NB4 (cell line): ENCODE results near the gene NPFFR2.

Source experiments
- CTCF ChIP-seq: IDR thresholded peaks from one replicate; pipeline ENCODE4 v1.5.1; 2012; ENCODE audit warnings: low read depth, low read length
- MAX ChIP-seq: IDR thresholded peaks from 2 replicates; pipeline ENCODE4 v1.6.1; 2011; ENCODE audit warnings: low read depth, low read length
- MYC ChIP-seq: IDR thresholded peaks from 2 replicates; pipeline ENCODE4 v1.6.1; 2011; ENCODE audit warnings: low read depth, low read length
- POLR2A ChIP-seq: IDR thresholded peaks from 2 replicates; pipeline ENCODE4 v1.6.1; 2011; ENCODE audit warnings: mild to moderate bottlenecking; ENCODE audit not compliant: insufficient read length; ENCODE audit errors: extremely low read depth

GRCh38 chr4:71994559-71994958, 37.2 kb upstream of the NPFFR2 start:
- no peak for TF ChIP-seq CTCF
- no peak for TF ChIP-seq POLR2A
- no peak for TF ChIP-seq MAX
- no peak for TF ChIP-seq MYC
